Central memory CD4-positive, alpha-beta T cell (primary cell): Measurements from ENCODE around the gene L3MBTL4.
"Not testable (repeated sequence)": the region's sequence is repeated elsewhere in the genome, so short reads cannot be mapped to it uniquely, and the experiment has no call there.

ENCODE experiments used
- DNase-seq: peaks from one replicate; pipeline ENCODE4 v3.0.0; 2022

The L3MBTL4 gene

GRCh38 chr18:6297875-6298274 is 116.8 kb downstream of the L3MBTL4 start:
- no peak for DNase-seq

- DNase-seq = no peak
These were observed 120.4 kb downstream of the L3MBTL4 start for GRCh38 chr18:6294148-6294784.

GRCh38 chr18:6289843-6290242 is 124.9 kb downstream of the L3MBTL4 start:
- no peak for DNase-seq

GRCh38 chr18:6286585-6286984 is 128.1 kb downstream of the L3MBTL4 start:
- DNase-seq = no peak

- DNase-seq = no peak
These were observed 129.9 kb downstream of the L3MBTL4 start for GRCh38 chr18:6284761-6285160.

- no peak for DNase-seq
These were observed 130.4 kb downstream of the L3MBTL4 start for GRCh38 chr18:6284300-6284699.

- DNase-seq = no peak
These were observed 132.8 kb downstream of the L3MBTL4 start for GRCh38 chr18:6281874-6282273.

- DNase-seq = no peak
These were observed 134.4 kb downstream of the L3MBTL4 start for GRCh38 chr18:6280211-6280743.

GRCh38 chr18:6279308-6279707 is 135.4 kb downstream of the L3MBTL4 start:
- DNase-seq = no peak

GRCh38 chr18:6273423-6273822 is 141.3 kb downstream of the L3MBTL4 start:
- no peak for DNase-seq

GRCh38 chr18:6272144-6272543 is 142.6 kb downstream of the L3MBTL4 start:
- DNase-seq = not testable (repeated sequence)

GRCh38 chr18:6271585-6271984 is 143.1 kb downstream of the L3MBTL4 start:
- no peak for DNase-seq

- DNase-seq = no peak
These were observed 143.9 kb downstream of the L3MBTL4 start for GRCh38 chr18:6270771-6271216.

GRCh38 chr18:6269660-6270332 is 144.9 kb downstream of the L3MBTL4 start:
- DNase-seq = no peak

- no peak for DNase-seq
These were observed 148.5 kb downstream of the L3MBTL4 start for GRCh38 chr18:6266212-6266611.

GRCh38 chr18:6261938-6262337 is 152.8 kb downstream of the L3MBTL4 start:
- DNase-seq = no peak

GRCh38 chr18:6259324-6259723 is 155.4 kb downstream of the L3MBTL4 start:
- not testable (repeated sequence) for DNase-seq

- DNase-seq = no peak
These were observed 156.8 kb downstream of the L3MBTL4 start for GRCh38 chr18:6257950-6258349.

GRCh38 chr18:6256521-6256920 is 158.2 kb downstream of the L3MBTL4 start:
- no peak for DNase-seq

GRCh38 chr18:6255886-6256285 is 158.8 kb downstream of the L3MBTL4 start:
- no peak for DNase-seq

- no peak for DNase-seq
These were observed 159.5 kb downstream of the L3MBTL4 start for GRCh38 chr18:6255116-6255705.

GRCh38 chr18:6254456-6254855 is 160.3 kb downstream of the L3MBTL4 start:
- DNase-seq = no peak

- no peak for DNase-seq
These were observed 163.6 kb downstream of the L3MBTL4 start for GRCh38 chr18:6251084-6251483.

- no peak for DNase-seq
These were observed 164.9 kb downstream of the L3MBTL4 start for GRCh38 chr18:6249788-6250187.
